Measurements from ENCODE around the gene BTBD9. TPM values are rescaled to one million over a fixed set of nuclear protein-coding genes. Genes with fewer than 3 reads are reported as not detected.

The BTBD9 gene
- total RNA-seq, 1 experiment from 2014 or later: 10.8 TPM

- no TSS peak for BruUV-seq (replicated peaks)
- DNase-seq: no peak
- H3K9me2 ChIP-seq (ENCODE audit: insufficient read depth): no peaks in the 10 kb centered on the region
- H3K27me3 ChIP-seq (ENCODE audit: insufficient read depth, low read depth): no peaks in the 10 kb centered on the region
- no peak overlapping the region for H3K4me3 ChIP-seq
- no peak overlapping the region for H3K27ac ChIP-seq
- ChIA-PET POLR2A (ENCODE audit: unreplicated experiment) (no interaction called here), CTCF (no interaction called here)
- H3F3A ChIP-seq (ENCODE audit: insufficient read depth, low read depth): no peaks in the 10 kb centered on the region
- no peaks in the 10 kb centered on the region for H3K36me3 ChIP-seq (ENCODE audit: low read depth)
- intact Hi-C loops (cut with micrococcal nuclease; ENCODE audit: unreplicated experiment): no loop called here
- H2AFZ ChIP-seq: no peak overlapping the region
- H3K4me1 ChIP-seq (replicated peaks; ENCODE audit: insufficient read depth): no peaks in the 10 kb centered on the region
- H3K79me2 ChIP-seq (ENCODE audit: low read depth): no peaks in the 10 kb centered on the region
- H3K4me2 ChIP-seq: no peak overlapping the region
- no peaks in the 10 kb centered on the region for H3K9me3 ChIP-seq (ENCODE audit: insufficient read depth, low read depth)
- no peaks in the 10 kb centered on the region for H4K20me1 ChIP-seq (ENCODE audit: insufficient read depth)
- no peak for TF ChIP-seq EZH2 (IDR thresholded peaks at IDR 0.05; ENCODE audit: low read depth)
- TF ChIP-seq, protein P1, sequence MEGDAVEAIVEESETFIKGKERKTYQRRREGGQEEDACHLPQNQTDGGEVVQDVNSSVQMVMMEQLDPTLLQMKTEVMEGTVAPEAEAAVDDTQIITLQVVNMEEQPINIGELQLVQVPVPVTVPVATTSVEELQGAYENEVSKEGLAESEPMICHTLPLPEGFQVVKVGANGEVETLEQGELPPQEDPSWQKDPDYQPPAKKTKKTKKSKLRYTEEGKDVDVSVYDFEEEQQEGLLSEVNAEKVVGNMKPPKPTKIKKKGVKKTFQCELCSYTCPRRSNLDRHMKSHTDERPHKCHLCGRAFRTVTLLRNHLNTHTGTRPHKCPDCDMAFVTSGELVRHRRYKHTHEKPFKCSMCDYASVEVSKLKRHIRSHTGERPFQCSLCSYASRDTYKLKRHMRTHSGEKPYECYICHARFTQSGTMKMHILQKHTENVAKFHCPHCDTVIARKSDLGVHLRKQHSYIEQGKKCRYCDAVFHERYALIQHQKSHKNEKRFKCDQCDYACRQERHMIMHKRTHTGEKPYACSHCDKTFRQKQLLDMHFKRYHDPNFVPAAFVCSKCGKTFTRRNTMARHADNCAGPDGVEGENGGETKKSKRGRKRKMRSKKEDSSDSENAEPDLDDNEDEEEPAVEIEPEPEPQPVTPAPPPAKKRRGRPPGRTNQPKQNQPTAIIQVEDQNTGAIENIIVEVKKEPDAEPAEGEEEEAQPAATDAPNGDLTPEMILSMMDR (conservative IDR thresholded peaks at IDR 0.05): no peak
Observed at GRCh38 chr6:38320358-38320757, 319.4 kb downstream of the BTBD9 start.

DNA sequence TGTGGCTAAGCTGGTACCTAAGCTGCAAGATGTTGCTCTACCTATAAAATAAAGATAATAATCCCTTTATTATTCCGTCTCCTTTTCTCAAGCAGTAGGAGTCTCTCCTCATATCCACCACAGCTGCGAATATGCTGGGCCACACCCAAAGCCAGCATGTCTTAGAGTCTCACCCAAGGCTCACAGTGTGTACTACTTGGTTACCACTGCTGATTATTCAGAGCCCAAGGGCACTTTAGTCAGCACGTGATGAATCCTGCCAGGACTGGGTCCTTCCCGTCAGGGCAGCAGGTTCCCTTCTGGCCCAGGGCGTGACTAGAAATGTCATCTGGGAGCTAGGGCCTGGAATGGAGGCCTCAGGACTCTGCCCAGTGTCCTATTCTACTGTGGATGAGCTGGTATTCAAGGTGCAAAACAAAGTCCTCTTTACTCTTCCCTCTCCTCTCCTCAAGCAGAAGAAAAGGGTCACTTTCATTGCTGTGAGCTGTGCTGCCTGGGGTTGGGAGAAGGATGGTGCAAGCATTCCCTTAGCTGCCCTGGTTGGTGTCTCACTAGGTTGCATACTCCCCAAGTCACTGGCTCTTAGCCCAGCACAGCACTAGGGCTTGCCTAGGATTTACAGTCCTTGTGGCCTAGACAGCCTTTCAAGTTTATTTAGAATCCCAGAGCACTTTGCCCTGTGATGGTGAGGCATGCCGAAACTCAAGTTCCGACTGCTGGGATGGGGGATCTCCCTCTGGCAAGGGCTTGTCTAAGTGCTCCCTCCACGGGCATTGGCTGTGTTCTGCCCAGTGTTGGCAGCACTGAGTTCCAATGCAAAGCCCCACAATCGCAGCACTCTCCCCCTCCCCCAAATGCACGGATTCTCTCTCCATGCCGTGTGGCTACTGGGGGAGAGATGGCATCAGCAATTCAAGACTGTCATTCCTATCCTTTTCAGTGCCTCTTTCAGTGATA is 320.2 kb downstream of the BTBD9 start:
- ChIA-PET POLR2A (ENCODE audit: unreplicated experiment) (no interaction called here), CTCF (no interaction called here)
- Histone ChIP-seq H3K4me2 (no peak overlapping the region), H3K4me1 (replicated peaks; ENCODE audit: insufficient read depth) (no peaks in the 10 kb centered on the region), H3F3A (ENCODE audit: insufficient read depth, low read depth) (no peaks in the 10 kb centered on the region), H3K79me2 (ENCODE audit: low read depth) (no peaks in the 10 kb centered on the region), H3K9me2 (ENCODE audit: insufficient read depth) (no peaks in the 10 kb centered on the region), H3K36me3 (ENCODE audit: low read depth) (no peaks in the 10 kb centered on the region), H4K20me1 (ENCODE audit: insufficient read depth) (no peaks in the 10 kb centered on the region), H3K9me3 (ENCODE audit: insufficient read depth, low read depth) (no peaks in the 10 kb centered on the region), H2AFZ (no peak overlapping the region), H3K4me3 (no peak overlapping the region), H3K27ac (no peak overlapping the region), H3K27me3 (ENCODE audit: insufficient read depth, low read depth) (no peaks in the 10 kb centered on the region)
- TF ChIP-seq, protein P1 (conservative IDR thresholded peaks at IDR 0.05): no peak
- TF ChIP-seq EZH2 (IDR thresholded peaks at IDR 0.05; ENCODE audit: low read depth): no peak
- no peak for DNase-seq
- intact Hi-C loops (cut with micrococcal nuclease; ENCODE audit: unreplicated experiment): no loop called here
- BruUV-seq (replicated peaks): no TSS peak

DNA sequence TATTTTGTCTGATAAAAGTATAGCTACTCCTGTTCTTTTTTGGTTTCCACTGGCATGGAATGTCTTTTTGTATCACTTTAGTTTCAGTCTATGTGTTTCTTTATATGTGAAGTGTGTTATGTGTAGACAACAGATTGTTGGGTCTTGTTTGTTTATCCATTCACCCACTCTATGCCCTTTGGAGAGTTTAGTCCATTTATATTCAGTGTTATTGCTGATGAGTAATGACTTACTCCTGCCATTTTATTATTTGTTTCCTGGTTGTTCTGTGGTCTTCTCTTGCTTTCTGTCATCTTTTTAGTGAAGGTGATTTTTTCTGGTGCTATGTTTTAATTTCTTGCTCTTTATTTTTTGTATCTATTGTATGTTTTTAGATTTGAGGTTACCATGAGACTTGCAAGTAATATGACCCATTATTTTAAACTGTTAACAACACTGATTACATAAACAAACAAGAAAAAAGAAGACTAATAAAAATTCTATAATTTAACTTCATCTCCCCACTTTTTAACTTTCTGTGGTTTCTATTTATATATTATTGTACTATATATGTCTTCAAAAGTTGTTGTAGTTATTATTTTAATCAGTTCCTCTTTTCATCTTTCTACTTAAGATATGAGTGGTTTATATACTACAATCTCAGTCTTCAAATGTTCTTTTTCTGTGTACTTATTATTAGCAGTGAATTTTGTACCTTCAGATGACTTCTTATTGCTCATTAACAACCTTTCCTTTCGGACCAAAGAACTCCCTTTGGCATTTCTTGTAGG is 323.4 kb downstream of the BTBD9 start:
- Histone ChIP-seq H3K9me2 (ENCODE audit: insufficient read depth) (no peaks in the 10 kb centered on the region), H3K27me3 (ENCODE audit: insufficient read depth, low read depth) (no peaks in the 10 kb centered on the region), H3K79me2 (ENCODE audit: low read depth) (no peaks in the 10 kb centered on the region), H3K9me3 (ENCODE audit: insufficient read depth, low read depth) (no peaks in the 10 kb centered on the region), H3K4me2 (no peak overlapping the region), H3K4me1 (replicated peaks; ENCODE audit: insufficient read depth) (no peaks in the 10 kb centered on the region), H3K4me3 (no peak overlapping the region), H4K20me1 (ENCODE audit: insufficient read depth) (no peaks in the 10 kb centered on the region), H3K27ac (no peak overlapping the region), H3K36me3 (ENCODE audit: low read depth) (no peaks in the 10 kb centered on the region), H3F3A (ENCODE audit: insufficient read depth, low read depth) (no peaks in the 10 kb centered on the region), H2AFZ (no peak overlapping the region)
- ChIA-PET CTCF (no interaction called here), POLR2A (ENCODE audit: unreplicated experiment) (no interaction called here)
- DNase-seq: no peak
- TF ChIP-seq, protein P1 (conservative IDR thresholded peaks at IDR 0.05): no peak
- TF ChIP-seq EZH2 (IDR thresholded peaks at IDR 0.05; ENCODE audit: low read depth): no peak
- BruUV-seq (replicated peaks): no TSS peak
- intact Hi-C loops (cut with micrococcal nuclease; ENCODE audit: unreplicated experiment): no loop called here

Data from PC-9 (cell line).